H54 (cell line): ENCODE data around the gene NINL.

Source experiments
- DNase-seq: peaks from one replicate; pipeline ENCODE4 v3.0.0; 2011; ENCODE audit warnings: low spot score, mixed read lengths; ENCODE audit not compliant: insufficient read length
- FAIRE-seq: peaks from 3 replicates; lab custom pipeline; 2011; peaks lifted over from hg19 to GRCh38; lab: Jason Lieb, UNC
- POLR2A ChIP-seq: IDR thresholded peaks from 2 replicates; pipeline ENCODE4 v1.6.1; 2011; ENCODE audit warnings: low read depth, mild to moderate bottlenecking, low read length

NINL gene

DNA sequence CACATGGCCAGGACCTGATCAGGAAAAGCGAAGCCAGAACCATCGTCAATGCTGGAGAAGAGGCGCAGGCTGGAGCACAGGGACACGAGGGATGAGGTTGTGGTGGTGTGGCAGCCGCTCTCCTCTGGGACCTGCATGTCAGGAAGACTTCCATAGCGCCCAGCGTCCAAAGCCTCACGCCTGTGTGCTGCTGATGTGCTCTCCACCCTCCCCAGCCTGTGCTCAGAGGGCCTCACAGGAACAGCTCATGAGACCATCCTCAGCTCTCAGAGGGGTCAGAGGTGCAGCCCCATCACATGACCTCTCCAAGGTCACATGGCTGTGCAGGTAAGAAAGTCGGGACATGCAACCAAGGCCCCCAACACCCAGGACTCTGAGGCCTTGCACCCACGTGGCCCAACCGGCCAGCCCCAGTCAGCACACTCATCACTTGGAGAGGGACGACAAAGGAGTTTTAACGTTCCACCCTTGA lies 84.4 kb downstream of the NINL start:
- no peak for FAIRE-seq
- TF ChIP-seq POLR2A = no peak

GRCh38 chr20:25499855-25500434 lies 85.4 kb downstream of the NINL start:
- DNase-seq (no peak), FAIRE-seq (no peak)
- no peak for TF ChIP-seq POLR2A

More for the DNA sequence above, 84.4 kb downstream of the NINL start:
- no peak for DNase-seq

GRCh38 chr20:25499031-25499430 lies 86.3 kb downstream of the NINL start:
- no peak for FAIRE-seq
- no peak for DNase-seq
- TF ChIP-seq POLR2A = no peak

GRCh38 chr20:25498280-25498606 lies 87.1 kb downstream of the NINL start:
- FAIRE-seq = no peak
- TF ChIP-seq POLR2A = no peak
- DNase-seq = no peak

- no peak for TF ChIP-seq POLR2A
- DNase-seq = no peak
- no peak for FAIRE-seq
Measured at GRCh38 chr20:25497586-25498279, 87.6 kb downstream of the NINL start.

DNA sequence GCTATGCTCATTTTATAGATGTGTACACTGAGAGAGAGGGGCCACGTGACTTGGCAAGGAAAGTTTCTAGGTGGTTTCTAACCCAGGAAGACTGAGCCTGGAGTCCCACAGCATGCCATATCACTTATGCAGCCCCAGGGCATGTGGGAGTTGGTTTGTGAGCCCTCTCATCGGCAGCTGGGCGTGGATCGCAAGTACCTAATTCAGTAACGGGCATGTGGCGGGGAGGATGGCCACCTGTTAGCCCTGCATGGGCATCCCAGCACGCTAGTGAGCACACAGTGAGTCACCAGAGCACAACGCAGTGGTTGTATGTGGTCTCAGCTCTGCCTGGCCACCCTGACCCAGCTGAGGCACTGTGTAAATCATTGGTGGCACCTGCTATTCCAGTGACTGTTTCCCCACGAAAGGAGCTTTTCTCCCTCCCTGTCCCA lies 88.3 kb downstream of the NINL start:
- DNase-seq = peak; percentile 94
- FAIRE-seq = peak; percentile 92

DNA sequence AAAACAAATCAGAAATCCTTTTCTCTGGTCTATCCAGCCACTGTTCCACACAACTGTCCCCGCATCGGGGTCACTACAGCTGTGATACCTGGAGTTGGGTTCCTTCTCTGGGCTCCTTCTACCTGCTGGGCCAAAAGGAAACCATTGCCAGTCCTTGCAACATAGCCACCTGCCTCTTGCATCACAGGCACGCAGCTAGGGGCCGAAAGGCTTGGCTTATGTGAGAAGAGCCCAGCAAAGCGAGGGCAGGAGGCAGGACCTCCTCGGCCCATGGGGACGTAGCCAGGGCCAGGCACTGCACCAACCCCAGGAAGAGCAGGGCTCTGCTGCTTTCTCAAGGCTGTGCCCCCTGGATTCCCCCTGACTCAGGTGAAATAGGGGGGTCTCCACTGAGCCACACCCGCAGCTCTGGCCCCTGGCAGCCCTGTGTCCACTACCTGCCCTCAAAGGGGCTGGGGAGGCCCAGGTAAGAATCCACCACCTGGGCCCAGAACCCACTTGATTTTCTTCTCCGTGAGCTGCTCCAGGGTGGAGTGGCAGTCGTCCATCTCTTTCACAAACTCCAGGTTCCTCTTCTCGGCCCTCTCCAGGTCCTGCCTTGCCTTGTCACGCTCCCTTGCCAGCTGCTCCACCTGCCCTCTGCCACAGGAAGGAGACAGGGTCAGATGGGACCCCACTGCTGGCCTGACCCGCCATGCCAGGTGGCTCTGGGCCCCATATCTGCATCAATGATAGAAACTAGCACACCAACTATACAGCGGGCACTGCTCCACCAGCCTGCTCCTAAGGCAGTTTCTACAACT lies 89.0 kb downstream of the NINL start:
- no peak for TF ChIP-seq POLR2A
- no peak for DNase-seq
- FAIRE-seq = no peak

More for the DNA sequence above, 88.3 kb downstream of the NINL start:
- TF ChIP-seq POLR2A = 0 out of 2 replicates have a peak, but pooled peaks have one; percentile 12

- FAIRE-seq (no peak), DNase-seq (no peak)
- TF ChIP-seq POLR2A = no peak
Measured at GRCh38 chr20:25495189-25495824, 90.0 kb downstream of the NINL start.

GRCh38 chr20:25494506-25495188 lies 90.7 kb downstream of the NINL start:
- FAIRE-seq = no peak
- TF ChIP-seq POLR2A = no peak
- no peak for DNase-seq

DNA sequence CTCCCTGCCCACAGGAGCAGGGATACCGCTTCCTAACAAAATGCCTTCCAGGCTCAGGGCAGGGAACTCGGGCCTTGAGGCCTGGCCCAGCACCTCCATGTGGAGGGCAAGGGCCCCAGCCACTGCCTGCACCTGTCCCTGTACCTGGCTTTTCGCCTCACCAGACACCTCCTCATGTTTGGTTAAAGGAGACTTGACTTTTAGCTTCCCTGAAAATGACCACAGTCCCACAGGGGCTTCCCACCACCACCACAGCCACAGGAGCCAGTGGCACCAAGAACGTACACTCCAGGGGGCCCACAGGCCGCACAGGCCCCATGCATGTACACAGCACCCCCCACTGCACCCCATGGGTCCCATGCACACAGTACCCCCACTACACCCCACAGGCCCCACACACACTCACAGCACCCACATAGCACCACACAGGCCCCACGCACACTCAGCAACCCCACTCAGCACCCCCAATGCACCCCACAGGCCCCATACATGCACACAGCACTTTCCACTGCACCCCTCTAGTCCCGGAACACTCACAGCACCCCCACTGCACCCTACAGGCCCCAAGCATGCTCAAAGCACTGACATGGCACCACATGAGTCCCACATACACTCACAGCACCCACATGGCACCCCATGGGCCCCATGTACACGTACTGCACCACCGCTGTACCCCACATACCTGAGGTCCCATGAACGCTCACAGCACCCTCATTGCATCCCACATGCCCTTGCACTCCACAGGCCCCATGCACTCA lies 91.4 kb downstream of the NINL start:
- DNase-seq (no peak), FAIRE-seq (no peak)
- TF ChIP-seq POLR2A = no peak

- DNase-seq = no peak
- no peak for TF ChIP-seq POLR2A
Measured at GRCh38 chr20:25493137-25493536, 92.2 kb downstream of the NINL start.

GRCh38 chr20:25491446-25492038 lies 93.8 kb downstream of the NINL start:
- DNase-seq = no peak

More at GRCh38 chr20:25493137-25493536, 92.2 kb downstream of the NINL start:
- no peak for FAIRE-seq

More at GRCh38 chr20:25491446-25492038, 93.8 kb downstream of the NINL start:
- FAIRE-seq = no peak
- TF ChIP-seq POLR2A = no peak
